ENCODE measurements around the gene SH3BP1.

DNA sequence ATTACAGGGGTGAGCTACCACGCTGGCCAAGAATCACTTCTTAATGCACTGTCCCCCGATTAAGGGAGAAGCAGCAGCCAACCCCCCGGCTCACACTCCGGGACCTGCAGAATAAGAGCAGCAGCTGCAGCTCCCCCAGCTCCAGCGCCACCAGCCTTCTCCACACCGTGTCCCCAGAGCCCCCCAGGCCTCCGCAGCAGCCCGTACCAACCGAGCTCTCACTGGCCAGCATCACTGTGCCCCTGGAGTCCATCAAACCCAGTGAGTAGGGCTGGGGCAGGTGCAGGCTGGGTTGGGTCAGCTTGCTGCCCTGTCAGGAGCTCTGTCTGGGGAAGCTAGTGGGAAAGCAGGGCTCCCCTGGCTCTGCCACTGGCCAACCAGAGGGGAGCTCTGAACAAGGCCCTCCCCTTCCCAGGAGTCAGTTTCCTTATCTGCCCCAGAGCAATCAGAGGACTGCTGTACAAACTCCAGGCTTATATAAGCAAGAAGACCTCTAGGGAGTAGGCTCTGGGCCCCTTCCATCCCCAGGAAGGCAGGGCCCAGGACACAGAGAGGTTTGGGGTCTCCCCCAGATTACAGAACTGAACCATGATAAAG lies 8.5 kb upstream of the SH3BP1 start:
- no peak for TF ChIP-seq EZH2 (IDR thresholded peaks at IDR 0.05; ENCODE audit: low read depth)
- TF ChIP-seq, protein P1, sequence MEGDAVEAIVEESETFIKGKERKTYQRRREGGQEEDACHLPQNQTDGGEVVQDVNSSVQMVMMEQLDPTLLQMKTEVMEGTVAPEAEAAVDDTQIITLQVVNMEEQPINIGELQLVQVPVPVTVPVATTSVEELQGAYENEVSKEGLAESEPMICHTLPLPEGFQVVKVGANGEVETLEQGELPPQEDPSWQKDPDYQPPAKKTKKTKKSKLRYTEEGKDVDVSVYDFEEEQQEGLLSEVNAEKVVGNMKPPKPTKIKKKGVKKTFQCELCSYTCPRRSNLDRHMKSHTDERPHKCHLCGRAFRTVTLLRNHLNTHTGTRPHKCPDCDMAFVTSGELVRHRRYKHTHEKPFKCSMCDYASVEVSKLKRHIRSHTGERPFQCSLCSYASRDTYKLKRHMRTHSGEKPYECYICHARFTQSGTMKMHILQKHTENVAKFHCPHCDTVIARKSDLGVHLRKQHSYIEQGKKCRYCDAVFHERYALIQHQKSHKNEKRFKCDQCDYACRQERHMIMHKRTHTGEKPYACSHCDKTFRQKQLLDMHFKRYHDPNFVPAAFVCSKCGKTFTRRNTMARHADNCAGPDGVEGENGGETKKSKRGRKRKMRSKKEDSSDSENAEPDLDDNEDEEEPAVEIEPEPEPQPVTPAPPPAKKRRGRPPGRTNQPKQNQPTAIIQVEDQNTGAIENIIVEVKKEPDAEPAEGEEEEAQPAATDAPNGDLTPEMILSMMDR (conservative IDR thresholded peaks at IDR 0.05): no peak

All from PC-9 (cell line).